ENCODE results near the gene HS3ST1. TPM values are rescaled to one million over a fixed set of nuclear protein-coding genes. Genes with fewer than 3 reads are reported as not detected.

Gene HS3ST1
- total RNA-seq, 1 donor from 2014 or later: under 0.01 TPM

- Histone ChIP-seq H3K36me3 (ENCODE audit: control insufficient read depth in 3 of 3, insufficient read depth in 3 of 3, low read length in 3 of 3) (no peaks in the 10 kb centered on the region), H3K9ac (ENCODE audit: low read depth in 1 of 3, low read length in 3 of 3) (no peak overlapping the region), H3K27ac (ENCODE audit: low read depth, low read length) (no peak overlapping the region), H3K9me3 (ENCODE audit: control insufficient read depth in 3 of 3, low read length in 3 of 3) (no peaks in the 10 kb centered on the region), H3K4me1 (ENCODE audit: control insufficient read depth in 3 of 3, insufficient read depth in 3 of 3, low read length in 3 of 3) (no peaks in the 10 kb centered on the region), H3K27me3 (ENCODE audit: control insufficient read depth in 3 of 3, insufficient read depth in 3 of 3, low read length in 3 of 3) (no peaks in the 10 kb centered on the region), H3K4me3 (ENCODE audit: low read length in 3 of 3) (no peak overlapping the region)
These were observed 52.5 kb downstream of the HS3ST1 start for GRCh38 chr4:11376146-11376545.

GRCh38 chr4:11368701-11369115, 60.0 kb downstream of the HS3ST1 start:
- Histone ChIP-seq H3K4me3 (ENCODE audit: low read length in 3 of 3) (no peak overlapping the region), H3K9ac (ENCODE audit: low read depth in 1 of 3, low read length in 3 of 3) (no peak overlapping the region), H3K9me3 (ENCODE audit: control insufficient read depth in 3 of 3, low read length in 3 of 3) (no peaks in the 10 kb centered on the region), H3K4me1 (ENCODE audit: control insufficient read depth in 3 of 3, insufficient read depth in 3 of 3, low read length in 3 of 3) (peaks cover 0 to 4% (median 0%) of the 10 kb centered on the region in 3 donors), H3K36me3 (ENCODE audit: control insufficient read depth in 3 of 3, insufficient read depth in 3 of 3, low read length in 3 of 3) (no peaks in the 10 kb centered on the region), H3K27me3 (ENCODE audit: control insufficient read depth in 3 of 3, insufficient read depth in 3 of 3, low read length in 3 of 3) (no peaks in the 10 kb centered on the region), H3K27ac (ENCODE audit: low read depth, low read length) (no peak overlapping the region)

GRCh38 chr4:11367371-11367770, 61.3 kb downstream of the HS3ST1 start:
- Histone ChIP-seq H3K36me3 (ENCODE audit: control insufficient read depth in 3 of 3, insufficient read depth in 3 of 3, low read length in 3 of 3) (no peaks in the 10 kb centered on the region), H3K27ac (ENCODE audit: low read depth, low read length) (no peak overlapping the region), H3K27me3 (ENCODE audit: control insufficient read depth in 3 of 3, insufficient read depth in 3 of 3, low read length in 3 of 3) (no peaks in the 10 kb centered on the region), H3K4me1 (ENCODE audit: control insufficient read depth in 3 of 3, insufficient read depth in 3 of 3, low read length in 3 of 3) (peaks cover 0 to 4% (median 0%) of the 10 kb centered on the region in 3 donors), H3K9ac (ENCODE audit: low read depth in 1 of 3, low read length in 3 of 3) (no peak overlapping the region), H3K9me3 (ENCODE audit: control insufficient read depth in 3 of 3, low read length in 3 of 3) (no peaks in the 10 kb centered on the region), H3K4me3 (ENCODE audit: low read length in 3 of 3) (no peak overlapping the region)

- Histone ChIP-seq H3K27ac (ENCODE audit: low read depth, low read length) (no peak overlapping the region), H3K4me3 (ENCODE audit: low read length in 3 of 3) (no peak overlapping the region)
These were observed 61.8 kb downstream of the HS3ST1 start for GRCh38 chr4:11366859-11367258.

GRCh38 chr4:11365039-11365438, 63.7 kb downstream of the HS3ST1 start:
- no peaks in the 10 kb centered on the region for H3K9me3 ChIP-seq (ENCODE audit: control insufficient read depth in 3 of 3, low read length in 3 of 3)
- H3K36me3 ChIP-seq (ENCODE audit: control insufficient read depth in 3 of 3, insufficient read depth in 3 of 3, low read length in 3 of 3): no peaks in the 10 kb centered on the region
- H3K4me1 ChIP-seq (ENCODE audit: control insufficient read depth in 3 of 3, insufficient read depth in 3 of 3, low read length in 3 of 3): peaks cover 0 to 4% (median 0%) of the 10 kb centered on the region in 3 donors
- no peak overlapping the region for H3K9ac ChIP-seq (ENCODE audit: low read depth in 1 of 3, low read length in 3 of 3)
- H3K27me3 ChIP-seq (ENCODE audit: control insufficient read depth in 3 of 3, insufficient read depth in 3 of 3, low read length in 3 of 3): no peaks in the 10 kb centered on the region
- H3K27ac ChIP-seq (ENCODE audit: low read depth, low read length): no peak overlapping the region
- no peak overlapping the region for H3K4me3 ChIP-seq (ENCODE audit: low read length in 3 of 3)

More at GRCh38 chr4:11366859-11367258, 61.8 kb downstream of the HS3ST1 start:
- Histone ChIP-seq H3K27me3 (ENCODE audit: control insufficient read depth in 3 of 3, insufficient read depth in 3 of 3, low read length in 3 of 3) (no peaks in the 10 kb centered on the region), H3K9me3 (ENCODE audit: control insufficient read depth in 3 of 3, low read length in 3 of 3) (no peaks in the 10 kb centered on the region), H3K9ac (ENCODE audit: low read depth in 1 of 3, low read length in 3 of 3) (no peak overlapping the region), H3K4me1 (ENCODE audit: control insufficient read depth in 3 of 3, insufficient read depth in 3 of 3, low read length in 3 of 3) (peaks cover 0 to 4% (median 0%) of the 10 kb centered on the region in 3 donors), H3K36me3 (ENCODE audit: control insufficient read depth in 3 of 3, insufficient read depth in 3 of 3, low read length in 3 of 3) (no peaks in the 10 kb centered on the region)

GRCh38 chr4:11359591-11359990, 69.1 kb downstream of the HS3ST1 start:
- no peaks in the 10 kb centered on the region for H3K4me1 ChIP-seq (ENCODE audit: control insufficient read depth in 3 of 3, insufficient read depth in 3 of 3, low read length in 3 of 3)
- no peak overlapping the region for H3K27ac ChIP-seq (ENCODE audit: low read depth, low read length)
- no peaks in the 10 kb centered on the region for H3K27me3 ChIP-seq (ENCODE audit: control insufficient read depth in 3 of 3, insufficient read depth in 3 of 3, low read length in 3 of 3)
- no peaks in the 10 kb centered on the region for H3K9me3 ChIP-seq (ENCODE audit: control insufficient read depth in 3 of 3, low read length in 3 of 3)
- H3K4me3 ChIP-seq (ENCODE audit: low read length in 3 of 3): no peak overlapping the region
- H3K36me3 ChIP-seq (ENCODE audit: control insufficient read depth in 3 of 3, insufficient read depth in 3 of 3, low read length in 3 of 3): no peaks in the 10 kb centered on the region
- no peak overlapping the region for H3K9ac ChIP-seq (ENCODE audit: low read depth in 1 of 3, low read length in 3 of 3)

GRCh38 chr4:11355226-11355625, 73.5 kb downstream of the HS3ST1 start:
- Histone ChIP-seq H3K4me3 (ENCODE audit: low read length in 3 of 3) (no peak overlapping the region), H3K36me3 (ENCODE audit: control insufficient read depth in 3 of 3, insufficient read depth in 3 of 3, low read length in 3 of 3) (no peaks in the 10 kb centered on the region), H3K9ac (ENCODE audit: low read depth in 1 of 3, low read length in 3 of 3) (no peak overlapping the region), H3K9me3 (ENCODE audit: control insufficient read depth in 3 of 3, low read length in 3 of 3) (no peaks in the 10 kb centered on the region), H3K4me1 (ENCODE audit: control insufficient read depth in 3 of 3, insufficient read depth in 3 of 3, low read length in 3 of 3) (no peaks in the 10 kb centered on the region), H3K27me3 (ENCODE audit: control insufficient read depth in 3 of 3, insufficient read depth in 3 of 3, low read length in 3 of 3) (no peaks in the 10 kb centered on the region), H3K27ac (ENCODE audit: low read depth, low read length) (no peak overlapping the region)

GRCh38 chr4:11354531-11354930, 74.2 kb downstream of the HS3ST1 start:
- H3K4me1 ChIP-seq (ENCODE audit: control insufficient read depth in 3 of 3, insufficient read depth in 3 of 3, low read length in 3 of 3): no peaks in the 10 kb centered on the region
- no peaks in the 10 kb centered on the region for H3K9me3 ChIP-seq (ENCODE audit: control insufficient read depth in 3 of 3, low read length in 3 of 3)
- H3K27ac ChIP-seq (ENCODE audit: low read depth, low read length): no peak overlapping the region
- no peaks in the 10 kb centered on the region for H3K27me3 ChIP-seq (ENCODE audit: control insufficient read depth in 3 of 3, insufficient read depth in 3 of 3, low read length in 3 of 3)
- no peak overlapping the region for H3K9ac ChIP-seq (ENCODE audit: low read depth in 1 of 3, low read length in 3 of 3)
- H3K4me3 ChIP-seq (ENCODE audit: low read length in 3 of 3): no peak overlapping the region
- H3K36me3 ChIP-seq (ENCODE audit: control insufficient read depth in 3 of 3, insufficient read depth in 3 of 3, low read length in 3 of 3): no peaks in the 10 kb centered on the region

GRCh38 chr4:11348449-11349088, 80.1 kb downstream of the HS3ST1 start:
- Histone ChIP-seq H3K9ac (ENCODE audit: low read depth in 1 of 3, low read length in 3 of 3) (no peak overlapping the region), H3K4me3 (ENCODE audit: low read length in 3 of 3) (no peak overlapping the region), H3K4me1 (ENCODE audit: control insufficient read depth in 3 of 3, insufficient read depth in 3 of 3, low read length in 3 of 3) (no peaks in the 10 kb centered on the region), H3K36me3 (ENCODE audit: control insufficient read depth in 3 of 3, insufficient read depth in 3 of 3, low read length in 3 of 3) (no peaks in the 10 kb centered on the region), H3K9me3 (ENCODE audit: control insufficient read depth in 3 of 3, low read length in 3 of 3) (no peaks in the 10 kb centered on the region), H3K27ac (ENCODE audit: low read depth, low read length) (no peak overlapping the region), H3K27me3 (ENCODE audit: control insufficient read depth in 3 of 3, insufficient read depth in 3 of 3, low read length in 3 of 3) (no peaks in the 10 kb centered on the region)

GRCh38 chr4:11344916-11345315, 83.8 kb downstream of the HS3ST1 start:
- Histone ChIP-seq H3K4me1 (ENCODE audit: control insufficient read depth in 3 of 3, insufficient read depth in 3 of 3, low read length in 3 of 3) (no peaks in the 10 kb centered on the region), H3K36me3 (ENCODE audit: control insufficient read depth in 3 of 3, insufficient read depth in 3 of 3, low read length in 3 of 3) (no peaks in the 10 kb centered on the region), H3K4me3 (ENCODE audit: low read length in 3 of 3) (no peak overlapping the region), H3K27ac (ENCODE audit: low read depth, low read length) (no peak overlapping the region), H3K9ac (ENCODE audit: low read depth in 1 of 3, low read length in 3 of 3) (no peak overlapping the region), H3K27me3 (ENCODE audit: control insufficient read depth in 3 of 3, insufficient read depth in 3 of 3, low read length in 3 of 3) (no peaks in the 10 kb centered on the region), H3K9me3 (ENCODE audit: control insufficient read depth in 3 of 3, low read length in 3 of 3) (no peaks in the 10 kb centered on the region)

Data from skeletal muscle tissue (tissue), 4 donors.